IPS-18a (cell line): Measurements from ENCODE around the gene SFTPD.
A peak's percentile ranks its signal among the peaks of the same experiment; 100 is the strongest.
"Not testable (repeated sequence)": the region's sequence is repeated elsewhere in the genome, so short reads cannot be mapped to it uniquely, and the experiment has no call there.

ENCODE experiments used
- H3K27ac ChIP-seq: one replicate; pipeline ENCODE4 v1.5.1; 2013; ENCODE audit warnings: low read length
- H3K27me3 ChIP-seq: one replicate; pipeline ENCODE4 v1.6.1; 2013; ENCODE audit warnings: mild to moderate bottlenecking, low read length; ENCODE audit not compliant: control insufficient read depth, insufficient read depth
- H3K36me3 ChIP-seq: one replicate; pipeline ENCODE4 v1.6.1; 2013; ENCODE audit warnings: low read depth, low read length; ENCODE audit not compliant: control insufficient read depth
- H3K4me1 ChIP-seq: one replicate; pipeline ENCODE4 v1.6.1; 2013; ENCODE audit warnings: low read depth, low read length; ENCODE audit not compliant: control insufficient read depth
- H3K4me3 ChIP-seq: one replicate; pipeline ENCODE4 v1.5.1; 2013; ENCODE audit warnings: low read length
- H3K9ac ChIP-seq: one replicate; pipeline ENCODE4 v1.6.1; 2013; ENCODE audit warnings: mild to moderate bottlenecking, low read length, moderate library complexity
- H3K9me3 ChIP-seq: one replicate; pipeline ENCODE4 v1.6.1; 2013; ENCODE audit warnings: low read depth, low read length; ENCODE audit not compliant: control insufficient read depth

Gene SFTPD

DNA sequence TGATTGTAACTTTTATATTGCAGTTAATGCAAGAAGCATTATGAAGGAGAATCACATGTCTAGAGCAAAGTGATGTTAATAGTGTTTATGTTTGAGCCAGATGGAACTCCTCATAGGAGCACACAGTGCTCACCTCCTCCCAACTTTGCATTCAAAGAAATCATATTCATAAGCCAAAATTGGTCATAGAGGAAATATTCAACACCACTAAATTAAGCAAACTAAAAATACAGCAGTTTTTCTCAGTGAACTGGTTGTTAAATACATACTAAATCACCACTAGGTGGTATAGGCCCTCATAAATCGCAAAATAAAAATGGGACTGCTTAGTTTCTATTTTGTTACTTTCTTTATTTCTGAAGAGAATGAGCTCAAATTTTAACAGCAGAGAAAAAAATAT lies 34.4 kb downstream of the SFTPD start:
- not testable (repeated sequence) for H3K27ac ChIP-seq, H3K4me1 ChIP-seq, H3K4me3 ChIP-seq, H3K27me3 ChIP-seq, H3K36me3 ChIP-seq, H3K9me3 ChIP-seq, H3K9ac ChIP-seq

DNA sequence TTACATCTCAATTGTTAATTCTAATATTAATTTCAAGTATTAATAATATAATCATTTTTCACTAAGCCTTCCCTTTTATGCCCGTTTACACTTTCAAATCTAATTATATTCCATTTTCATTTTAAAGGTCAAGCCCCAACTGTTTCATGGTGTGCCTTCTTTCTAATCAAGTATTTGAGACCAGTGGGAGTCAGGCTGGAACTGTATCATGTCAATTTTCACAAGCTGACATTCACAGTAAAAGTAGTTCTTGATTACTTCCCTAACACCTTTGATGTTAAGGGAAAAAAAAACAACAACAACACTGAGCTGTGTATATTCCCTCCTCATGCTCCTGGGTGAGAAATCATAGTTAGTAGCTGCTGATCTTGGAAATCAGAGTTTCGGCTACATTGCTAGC lies 38.1 kb downstream of the SFTPD start:
- Histone ChIP-seq H3K9me3 (no peaks in the 10 kb centered on the region), H3K4me1 (no peaks in the 10 kb centered on the region), H3K27me3 (peaks cover 2% of the 10 kb centered on the region), H3K9ac (no peak overlapping the region), H3K4me3 (no peak overlapping the region), H3K27ac (no peak overlapping the region), H3K36me3 (no peaks in the 10 kb centered on the region)

DNA sequence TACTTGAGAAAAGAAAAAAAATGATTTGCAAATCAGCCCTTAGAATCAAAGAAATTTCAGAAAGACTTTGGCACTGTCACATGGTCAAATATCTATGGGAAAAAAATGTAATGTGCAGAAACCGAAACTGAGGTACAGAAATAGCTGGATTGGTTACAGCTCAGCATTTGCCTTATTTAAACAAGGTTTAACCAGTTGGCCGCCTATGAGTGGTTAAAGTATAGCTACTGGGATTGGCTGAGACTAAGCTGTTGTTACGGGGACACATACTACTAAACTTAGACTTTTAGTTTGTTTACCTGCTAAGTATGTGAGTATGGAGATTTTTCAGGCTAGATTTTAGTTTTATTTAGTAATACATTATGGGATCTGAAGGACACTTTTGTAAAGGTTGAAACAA lies 38.6 kb downstream of the SFTPD start:
- peaks cover 7% of the 10 kb centered on the region for H3K27me3 ChIP-seq
- no peaks in the 10 kb centered on the region for H3K36me3 ChIP-seq
- H3K9ac ChIP-seq: no peak overlapping the region
- H3K4me1 ChIP-seq: no peaks in the 10 kb centered on the region
- no peak overlapping the region for H3K4me3 ChIP-seq
- no peak overlapping the region for H3K27ac ChIP-seq
- H3K9me3 ChIP-seq: no peaks in the 10 kb centered on the region

GRCh38 chr10:79905322-79906314 lies 43.3 kb downstream of the SFTPD start:
- no peaks in the 10 kb centered on the region for H3K4me1 ChIP-seq
- H3K27ac ChIP-seq: no peak overlapping the region
- H3K36me3 ChIP-seq: no peaks in the 10 kb centered on the region
- peak overlapping the region; percentile 85 for H3K4me3 ChIP-seq
- H3K9me3 ChIP-seq: no peaks in the 10 kb centered on the region
- peaks cover 27% of the 10 kb centered on the region for H3K27me3 ChIP-seq
- peak overlapping the region; percentile 74 for H3K9ac ChIP-seq

- Histone ChIP-seq H3K4me1 (no peaks in the 10 kb centered on the region), H3K9me3 (no peaks in the 10 kb centered on the region), H3K27ac (no peak overlapping the region), H3K36me3 (no peaks in the 10 kb centered on the region), H3K9ac (peak overlapping the region; percentile 74), H3K27me3 (peaks cover 27% of the 10 kb centered on the region), H3K4me3 (peak overlapping the region; percentile 85)
Observed at GRCh38 chr10:79904671-79905321, 44.1 kb downstream of the SFTPD start.

DNA sequence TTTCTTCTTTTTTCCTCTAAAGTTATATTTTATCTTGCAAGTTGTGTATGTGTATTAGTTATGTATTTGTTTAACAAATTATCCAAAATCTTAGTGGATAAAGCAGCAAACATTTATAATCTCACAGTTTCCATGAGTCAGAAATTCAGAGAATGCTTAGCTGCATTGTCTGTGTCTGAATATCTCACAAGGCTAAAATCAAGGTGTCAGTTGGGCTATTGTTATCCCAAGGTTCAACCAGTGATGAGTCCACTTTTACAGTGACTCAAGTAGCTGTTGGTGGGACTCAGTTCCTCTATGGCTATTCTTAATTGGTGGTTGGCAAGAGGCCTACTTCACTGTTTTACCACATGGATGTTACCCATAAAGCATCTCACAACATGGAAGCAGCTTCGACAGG lies 47.3 kb downstream of the SFTPD start:
- peaks cover 27% of the 10 kb centered on the region for H3K27me3 ChIP-seq

GRCh38 chr10:79898597-79899325 lies 50.1 kb downstream of the SFTPD start:
- Histone ChIP-seq H3K27me3 (peaks cover 4% of the 10 kb centered on the region), H3K36me3 (no peaks in the 10 kb centered on the region), H3K9me3 (no peaks in the 10 kb centered on the region), H3K4me1 (no peaks in the 10 kb centered on the region), H3K9ac (no peak overlapping the region), H3K27ac (no peak overlapping the region), H3K4me3 (no peak overlapping the region)

More for the DNA sequence above, 47.3 kb downstream of the SFTPD start:
- H3K36me3 ChIP-seq, H3K4me3 ChIP-seq, H3K4me1 ChIP-seq, H3K9me3 ChIP-seq, H3K9ac ChIP-seq, H3K27ac ChIP-seq: not testable (repeated sequence)

- H3K27ac ChIP-seq, H3K4me3 ChIP-seq, H3K4me1 ChIP-seq, H3K9ac ChIP-seq, H3K36me3 ChIP-seq, H3K9me3 ChIP-seq, H3K27me3 ChIP-seq: not testable (repeated sequence)
Observed at GRCh38 chr10:79892896-79893295, 56.0 kb downstream of the SFTPD start.

DNA sequence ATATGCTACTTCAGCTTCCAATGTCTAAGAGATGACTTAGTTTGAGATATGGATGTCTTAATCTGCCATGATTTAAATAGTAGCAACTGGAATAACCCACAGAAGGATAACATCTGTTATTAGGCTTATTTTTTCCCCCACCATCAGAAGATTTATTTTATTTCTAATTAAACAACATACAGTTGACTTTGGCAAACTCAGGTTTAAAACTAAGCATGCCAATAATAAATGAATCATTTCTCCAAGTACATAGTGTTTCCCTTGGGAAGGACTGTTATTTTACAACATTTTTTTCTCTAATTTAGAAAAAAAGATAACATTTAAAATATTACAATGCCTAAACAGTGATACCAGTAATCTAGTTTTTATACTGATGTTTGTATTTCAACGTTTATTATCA lies 58.4 kb downstream of the SFTPD start:
- Histone ChIP-seq H3K9ac (no peak overlapping the region), H3K4me3 (no peak overlapping the region), H3K27me3 (no peaks in the 10 kb centered on the region), H3K9me3 (no peaks in the 10 kb centered on the region), H3K27ac (no peak overlapping the region), H3K4me1 (no peaks in the 10 kb centered on the region), H3K36me3 (no peaks in the 10 kb centered on the region)

DNA sequence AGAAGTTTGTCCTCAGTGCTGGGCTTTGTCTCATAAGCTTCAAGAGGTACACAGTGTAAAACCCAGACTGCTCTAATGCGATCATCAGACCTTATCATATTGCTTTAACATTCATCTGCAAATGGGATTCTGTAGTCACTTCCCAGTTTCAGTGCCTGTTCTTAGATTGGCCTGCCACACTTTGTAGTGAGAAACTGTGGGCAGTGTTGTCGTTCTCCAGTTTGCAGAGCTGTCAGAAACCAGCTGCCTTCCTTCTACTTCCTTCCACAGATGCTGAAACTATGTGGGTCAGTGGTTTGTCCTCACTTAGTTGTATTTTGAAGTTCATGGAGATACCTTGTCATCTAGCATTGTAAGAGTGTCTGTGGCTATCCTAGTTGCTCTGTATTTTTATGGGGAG lies 59.9 kb downstream of the SFTPD start:
- H3K4me1 ChIP-seq, H3K4me3 ChIP-seq, H3K27me3 ChIP-seq, H3K36me3 ChIP-seq, H3K9ac ChIP-seq, H3K9me3 ChIP-seq, H3K27ac ChIP-seq: not testable (repeated sequence)
